GM23338 (cell line): ENCODE measurements around the gene PBX3. TPM values are rescaled to one million over a fixed set of nuclear protein-coding genes. Genes with fewer than 3 reads are reported as not detected.

ENCODE experiments used
- ATAC-seq: fragments of 200-7000 bp; cut with Tn5 transposase; 3 replicates; pipeline ENCODE4 v1.9.1; 2020
- DNase-seq: peaks from one replicate; pipeline ENCODE4 v3.0.0-alpha.2; 2015; ENCODE audit warnings: low spot score
- H2AFZ ChIP-seq: fragments of 200-600 bp; sonication (generic); 2 replicates; pipeline ENCODE4 v1.8.0; 2016; ENCODE audit warnings: antibody characterized with exemption, mild to moderate bottlenecking, moderate library complexity
- H3F3A ChIP-seq: fragments of 200-600 bp; sonication (generic); replicated peaks from 2 replicates; pipeline ENCODE4 v1.8.0; 2017; ENCODE audit warnings: antibody characterized with exemption, mixed run types, low read depth
- H3K27ac ChIP-seq: fragments of 200-600 bp; sonication (generic); 2 replicates; pipeline ENCODE4 v1.6.1; 2016; ENCODE audit warnings: low read depth
- H3K27me3 ChIP-seq: fragments of 200-600 bp; sonication (generic); 2 replicates; pipeline ENCODE4 v1.8.0; 2016; ENCODE audit warnings: mild to moderate bottlenecking, mixed run types, moderate library complexity; ENCODE audit not compliant: insufficient read depth
- H3K36me3 ChIP-seq: fragments of 200-600 bp; sonication (generic); 2 replicates; pipeline ENCODE4 v1.8.0; 2016; ENCODE audit warnings: mild to moderate bottlenecking; ENCODE audit not compliant: insufficient read depth
- H3K4me1 ChIP-seq: fragments of 200-600 bp; sonication (generic); 2 replicates; pipeline ENCODE4 v1.8.0; 2016; ENCODE audit warnings: mild to moderate bottlenecking, moderate library complexity; ENCODE audit not compliant: insufficient read depth
- H3K4me2 ChIP-seq: fragments of 200-600 bp; sonication (generic); 2 replicates; pipeline ENCODE4 v1.7.1; 2017; ENCODE audit warnings: mixed run types
- H3K4me3 ChIP-seq: fragments of 200-600 bp; sonication (generic); 2 replicates; pipeline ENCODE4 v1.6.1; 2016; ENCODE audit warnings: mixed run types
- H3K79me2 ChIP-seq: fragments of 200-600 bp; sonication (generic); replicated peaks from 2 replicates; pipeline ENCODE4 v1.8.0; 2017; ENCODE audit warnings: mild to moderate bottlenecking; ENCODE audit not compliant: insufficient read depth
- H3K9me2 ChIP-seq: fragments of 200-600 bp; sonication (generic); 2 replicates; pipeline ENCODE4 v1.8.0; 2017; ENCODE audit not compliant: insufficient read depth
- H4K20me1 ChIP-seq: fragments of 200-600 bp; sonication (generic); replicated peaks from 2 replicates; pipeline ENCODE4 v1.8.0; 2017; ENCODE audit warnings: mild to moderate bottlenecking; ENCODE audit not compliant: insufficient read depth
- H3K27ac Mint-ChIP-seq: 2 replicates; pipeline ENCODE4 v1.8.0; 2020; ENCODE audit warnings: inconsistent platforms, mild to moderate bottlenecking, moderate library complexity, mixed read lengths
- H3K27me3 Mint-ChIP-seq: 3 replicates; pipeline ENCODE4 v1.8.0; 2022; ENCODE audit warnings: low read depth, mild to moderate bottlenecking, moderate library complexity, mixed read lengths, inconsistent platforms; ENCODE audit not compliant: insufficient read depth, poor library complexity
- H3K36me3 Mint-ChIP-seq: 3 replicates; pipeline ENCODE4 v1.8.0; 2021; ENCODE audit warnings: low read depth, mild to moderate bottlenecking, inconsistent platforms, moderate library complexity, mixed read lengths
- H3K4me1 Mint-ChIP-seq: 3 replicates; pipeline ENCODE4 v1.8.0; 2020; ENCODE audit warnings: mild to moderate bottlenecking, inconsistent platforms, mixed read lengths
- H3K4me3 Mint-ChIP-seq: 3 replicates; pipeline ENCODE4 v1.8.0; 2021; ENCODE audit warnings: moderate library complexity, mild to moderate bottlenecking, inconsistent platforms, mixed read lengths
- H3K9me3 Mint-ChIP-seq: 3 replicates; pipeline ENCODE4 v1.8.0; 2020; ENCODE audit warnings: moderate library complexity, mild to moderate bottlenecking, inconsistent platforms, mixed read lengths
- CREB1 ChIP-seq: fragments of 250-450 bp; sonication (Bioruptor Pico); IDR thresholded peaks from 2 replicates; pipeline ENCODE4 v1.5.0; 2020; ENCODE audit warnings: low read depth, mild to moderate bottlenecking, moderate library complexity
- EZH2 ChIP-seq: fragments of 200-600 bp; sonication (generic); IDR thresholded peaks from one replicate; pipeline ENCODE4 v1.8.0; 2017; ENCODE audit warnings: antibody characterized with exemption, mild to moderate bottlenecking, low read depth; ENCODE audit not compliant: unreplicated experiment
- EZH2phosphoT487 ChIP-seq: fragments of 200-600 bp; sonication (generic); IDR thresholded peaks from one replicate; pipeline ENCODE4 v1.8.1; 2018; ENCODE audit warnings: antibody characterized with exemption; ENCODE audit not compliant: unreplicated experiment
- JUNB ChIP-seq: IDR thresholded peaks from one replicate; pipeline ENCODE4 v1.6.1; 2016; ENCODE audit warnings: antibody characterized with exemption; ENCODE audit not compliant: unreplicated experiment
- NANOG ChIP-seq: IDR thresholded peaks from 2 replicates; pipeline ENCODE4 v1.6.1; 2016; ENCODE audit warnings: antibody characterized with exemption, borderline replicate concordance
- POLR2AphosphoS5 ChIP-seq: IDR thresholded peaks from 2 replicates; pipeline ENCODE4 v1.6.1; 2016; ENCODE audit warnings: antibody characterized with exemption, low read depth
- STAT1 ChIP-seq: IDR thresholded peaks from one replicate; pipeline ENCODE4 v1.6.1; 2016; ENCODE audit warnings: antibody characterized with exemption; ENCODE audit not compliant: unreplicated experiment
- ZNF114 ChIP-seq: fragments of 250-450 bp; sonication (Bioruptor Pico); IDR thresholded peaks from 2 replicates; pipeline ENCODE4 v1.5.0; 2020; ENCODE audit warnings: mild to moderate bottlenecking, moderate library complexity
- ZNF331 ChIP-seq: fragments of 250-450 bp; sonication (Bioruptor Pico); IDR thresholded peaks from 2 replicates; pipeline ENCODE4 v1.5.0; 2020; ENCODE audit warnings: low read depth, mild to moderate bottlenecking, moderate library complexity
- polyA plus RNA-seq: library from polyadenylated mRNA; unstranded; fragments of >200 nt; fragmentation: Nextera tagmentation; extraction: Ambion mirVana; gene quantifications from 2 replicates; pipeline ENCODE4 v1.2.1, GENCODE V29; 2016
- total RNA-seq: library from RNA; depleted of rRNA; stranded (reverse); fragments of >200 nt; shearing (Covaris generic); gene quantifications from 2 replicates; pipeline ENCODE4 v1.2.3, GENCODE V29; 2014
- TF ChIP-seq, protein P1 (sequence below): fragments of 250-450 bp; sonication (Bioruptor Pico); IDR thresholded peaks from 2 replicates; pipeline ENCODE4 v1.5.0; 2020; ENCODE audit warnings: mild to moderate bottlenecking, moderate library complexity
- TF ChIP-seq, protein P2 (sequence below): IDR thresholded peaks from 2 replicates; pipeline ENCODE4 v1.6.1; 2016; ENCODE audit warnings: antibody characterized with exemption
- TF ChIP-seq, protein P3 (sequence below), 2 experiments: fragments of 200-600 bp in 1 of 2; sonication (generic) in 1 of 2; conservative IDR thresholded peaks; 2 replicates each; pipeline versions ENCODE4 v1.5.1 to v1.6.1; 2016 to 2017; ENCODE audit warnings: antibody characterized with exemption in 2 of 2, low read depth in 2 of 2, mild to moderate bottlenecking in 2 of 2, moderate library complexity in 1 of 2

PBX3 gene
- total and polyA plus RNA-seq, 2 experiments from 2014 or later = 28.9 to 50.5 TPM

DNA sequence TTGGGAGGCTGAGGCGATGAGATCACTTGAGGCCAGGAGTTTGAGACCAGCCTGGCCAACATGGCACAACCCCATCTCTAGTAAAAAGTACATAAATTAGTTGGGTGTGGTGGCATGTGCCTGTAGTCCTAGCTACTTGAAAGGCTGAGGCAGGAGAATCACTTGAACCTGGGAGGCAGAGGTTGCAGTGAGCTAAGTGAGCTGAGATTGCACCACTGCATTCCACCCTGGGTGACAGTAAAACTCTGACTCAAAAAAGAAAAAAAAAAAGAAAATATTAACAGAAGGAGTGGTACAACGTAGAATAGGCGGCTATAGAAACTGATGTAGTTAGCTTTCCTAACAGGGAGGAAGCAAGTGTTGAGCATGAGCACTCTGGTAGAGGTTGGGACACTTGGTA, 59.9 kb downstream of the PBX3 start (continued):
- TF ChIP-seq, protein P1, sequence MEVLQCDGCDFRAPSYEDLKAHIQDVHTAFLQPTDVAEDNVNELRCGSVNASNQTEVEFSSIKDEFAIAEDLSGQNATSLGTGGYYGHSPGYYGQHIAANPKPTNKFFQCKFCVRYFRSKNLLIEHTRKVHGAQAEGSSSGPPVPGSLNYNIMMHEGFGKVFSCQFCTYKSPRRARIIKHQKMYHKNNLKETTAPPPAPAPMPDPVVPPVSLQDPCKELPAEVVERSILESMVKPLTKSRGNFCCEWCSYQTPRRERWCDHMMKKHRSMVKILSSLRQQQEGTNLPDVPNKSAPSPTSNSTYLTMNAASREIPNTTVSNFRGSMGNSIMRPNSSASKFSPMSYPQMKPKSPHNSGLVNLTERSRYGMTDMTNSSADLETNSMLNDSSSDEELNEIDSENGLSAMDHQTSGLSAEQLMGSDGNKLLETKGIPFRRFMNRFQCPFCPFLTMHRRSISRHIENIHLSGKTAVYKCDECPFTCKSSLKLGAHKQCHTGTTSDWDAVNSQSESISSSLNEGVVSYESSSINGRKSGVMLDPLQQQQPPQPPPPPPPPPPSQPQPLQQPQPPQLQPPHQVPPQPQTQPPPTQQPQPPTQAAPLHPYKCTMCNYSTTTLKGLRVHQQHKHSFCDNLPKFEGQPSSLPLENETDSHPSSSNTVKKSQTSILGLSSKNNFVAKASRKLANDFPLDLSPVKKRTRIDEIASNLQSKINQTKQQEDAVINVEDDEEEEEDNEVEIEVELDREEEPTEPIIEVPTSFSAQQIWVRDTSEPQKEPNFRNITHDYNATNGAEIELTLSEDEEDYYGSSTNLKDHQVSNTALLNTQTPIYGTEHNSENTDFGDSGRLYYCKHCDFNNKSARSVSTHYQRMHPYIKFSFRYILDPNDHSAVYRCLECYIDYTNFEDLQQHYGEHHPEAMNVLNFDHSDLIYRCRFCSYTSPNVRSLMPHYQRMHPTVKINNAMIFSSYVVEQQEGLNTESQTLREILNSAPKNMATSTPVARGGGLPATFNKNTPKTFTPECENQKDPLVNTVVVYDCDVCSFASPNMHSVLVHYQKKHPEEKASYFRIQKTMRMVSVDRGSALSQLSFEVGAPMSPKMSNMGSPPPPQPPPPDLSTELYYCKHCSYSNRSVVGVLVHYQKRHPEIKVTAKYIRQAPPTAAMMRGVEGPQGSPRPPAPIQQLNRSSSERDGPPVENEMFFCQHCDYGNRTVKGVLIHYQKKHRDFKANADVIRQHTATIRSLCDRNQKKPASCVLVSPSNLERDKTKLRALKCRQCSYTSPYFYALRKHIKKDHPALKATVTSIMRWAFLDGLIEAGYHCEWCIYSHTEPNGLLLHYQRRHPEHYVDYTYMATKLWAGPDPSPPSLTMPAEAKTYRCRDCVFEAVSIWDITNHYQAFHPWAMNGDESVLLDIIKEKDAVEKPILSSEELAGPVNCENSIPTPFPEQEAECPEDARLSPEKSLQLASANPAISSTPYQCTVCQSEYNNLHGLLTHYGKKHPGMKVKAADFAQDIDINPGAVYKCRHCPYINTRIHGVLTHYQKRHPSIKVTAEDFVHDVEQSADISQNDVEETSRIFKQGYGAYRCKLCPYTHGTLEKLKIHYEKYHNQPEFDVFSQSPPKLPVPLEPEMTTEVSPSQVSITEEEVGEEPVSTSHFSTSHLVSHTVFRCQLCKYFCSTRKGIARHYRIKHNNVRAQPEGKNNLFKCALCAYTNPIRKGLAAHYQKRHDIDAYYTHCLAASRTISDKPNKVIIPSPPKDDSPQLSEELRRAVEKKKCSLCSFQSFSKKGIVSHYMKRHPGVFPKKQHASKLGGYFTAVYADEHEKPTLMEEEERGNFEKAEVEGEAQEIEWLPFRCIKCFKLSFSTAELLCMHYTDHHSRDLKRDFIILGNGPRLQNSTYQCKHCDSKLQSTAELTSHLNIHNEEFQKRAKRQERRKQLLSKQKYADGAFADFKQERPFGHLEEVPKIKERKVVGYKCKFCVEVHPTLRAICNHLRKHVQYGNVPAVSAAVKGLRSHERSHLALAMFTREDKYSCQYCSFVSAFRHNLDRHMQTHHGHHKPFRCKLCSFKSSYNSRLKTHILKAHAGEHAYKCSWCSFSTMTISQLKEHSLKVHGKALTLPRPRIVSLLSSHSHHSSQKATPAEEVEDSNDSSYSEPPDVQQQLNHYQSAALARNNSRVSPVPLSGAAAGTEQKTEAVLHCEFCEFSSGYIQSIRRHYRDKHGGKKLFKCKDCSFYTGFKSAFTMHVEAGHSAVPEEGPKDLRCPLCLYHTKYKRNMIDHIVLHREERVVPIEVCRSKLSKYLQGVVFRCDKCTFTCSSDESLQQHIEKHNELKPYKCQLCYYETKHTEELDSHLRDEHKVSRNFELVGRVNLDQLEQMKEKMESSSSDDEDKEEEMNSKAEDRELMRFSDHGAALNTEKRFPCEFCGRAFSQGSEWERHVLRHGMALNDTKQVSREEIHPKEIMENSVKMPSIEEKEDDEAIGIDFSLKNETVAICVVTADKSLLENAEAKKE (CRISPR knock-in tag) = no peak
- TF ChIP-seq ZNF331 (CRISPR knock-in tag) = no peak
- TF ChIP-seq EZH2 = no peak

DNA sequence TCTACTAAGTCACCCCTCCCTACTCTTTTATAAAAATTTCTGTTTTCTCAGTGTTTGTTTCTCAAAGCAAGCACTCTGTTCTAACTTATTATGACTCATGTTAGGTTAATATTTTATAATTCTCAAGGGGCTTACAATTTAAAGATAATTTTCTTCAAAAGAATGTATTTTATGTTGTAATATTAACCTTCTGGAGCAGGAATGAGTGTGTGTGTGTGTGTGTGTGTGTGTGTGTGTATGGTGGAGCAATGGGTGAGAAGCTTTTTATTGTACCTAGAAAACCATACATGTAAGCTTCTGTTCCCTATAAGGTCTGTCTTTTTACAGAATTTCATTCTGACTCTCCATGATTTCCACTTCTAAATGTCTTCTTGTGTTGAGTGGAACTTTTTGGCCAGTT, 63.0 kb downstream of the PBX3 start:
- Mint-ChIP-seq H3K27me3 (no peaks in the 10 kb centered on the region), H3K4me1 (peaks cover 10% of the 10 kb centered on the region; the same call in 2 of the 3 replicates), H3K9me3 (no peaks in the 10 kb centered on the region), H3K27ac (no peak overlapping the region), H3K36me3 (no peaks in the 10 kb centered on the region), H3K4me3 (no peak overlapping the region)
- peaks cover 3% of the 10 kb centered on the region; the same call in 1 of the 2 replicates for H4K20me1 ChIP-seq
- ATAC-seq (no peak), DNase-seq (no peak)
- no peak overlapping the region for H3K4me2 ChIP-seq
- H2AFZ ChIP-seq = no peak overlapping the region
- peaks cover under 1% of the 10 kb centered on the region for H3K4me1 ChIP-seq
- no peaks in the 10 kb centered on the region for H3K36me3 ChIP-seq
- no peaks in the 10 kb centered on the region for H3K9me2 ChIP-seq
- H3K79me2 ChIP-seq = peaks cover 65% of the 10 kb centered on the region
- no peak overlapping the region for H3K4me3 ChIP-seq
- H3K27me3 ChIP-seq = no peaks in the 10 kb centered on the region
- no peak overlapping the region for H3K27ac ChIP-seq
- H3F3A ChIP-seq = no peaks in the 10 kb centered on the region
- TF ChIP-seq EZH2 (no peak), STAT1 (no peak), ZNF114 (no peak), ZNF331 (CRISPR knock-in tag) (no peak), JUNB (no peak), EZH2phosphoT487 (no peak), NANOG (no peak), POLR2AphosphoS5 (no peak), CREB1 (no peak)
- TF ChIP-seq, protein P2, sequence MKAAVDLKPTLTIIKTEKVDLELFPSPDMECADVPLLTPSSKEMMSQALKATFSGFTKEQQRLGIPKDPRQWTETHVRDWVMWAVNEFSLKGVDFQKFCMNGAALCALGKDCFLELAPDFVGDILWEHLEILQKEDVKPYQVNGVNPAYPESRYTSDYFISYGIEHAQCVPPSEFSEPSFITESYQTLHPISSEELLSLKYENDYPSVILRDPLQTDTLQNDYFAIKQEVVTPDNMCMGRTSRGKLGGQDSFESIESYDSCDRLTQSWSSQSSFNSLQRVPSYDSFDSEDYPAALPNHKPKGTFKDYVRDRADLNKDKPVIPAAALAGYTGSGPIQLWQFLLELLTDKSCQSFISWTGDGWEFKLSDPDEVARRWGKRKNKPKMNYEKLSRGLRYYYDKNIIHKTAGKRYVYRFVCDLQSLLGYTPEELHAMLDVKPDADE = no peak
- TF ChIP-seq, protein P3, sequence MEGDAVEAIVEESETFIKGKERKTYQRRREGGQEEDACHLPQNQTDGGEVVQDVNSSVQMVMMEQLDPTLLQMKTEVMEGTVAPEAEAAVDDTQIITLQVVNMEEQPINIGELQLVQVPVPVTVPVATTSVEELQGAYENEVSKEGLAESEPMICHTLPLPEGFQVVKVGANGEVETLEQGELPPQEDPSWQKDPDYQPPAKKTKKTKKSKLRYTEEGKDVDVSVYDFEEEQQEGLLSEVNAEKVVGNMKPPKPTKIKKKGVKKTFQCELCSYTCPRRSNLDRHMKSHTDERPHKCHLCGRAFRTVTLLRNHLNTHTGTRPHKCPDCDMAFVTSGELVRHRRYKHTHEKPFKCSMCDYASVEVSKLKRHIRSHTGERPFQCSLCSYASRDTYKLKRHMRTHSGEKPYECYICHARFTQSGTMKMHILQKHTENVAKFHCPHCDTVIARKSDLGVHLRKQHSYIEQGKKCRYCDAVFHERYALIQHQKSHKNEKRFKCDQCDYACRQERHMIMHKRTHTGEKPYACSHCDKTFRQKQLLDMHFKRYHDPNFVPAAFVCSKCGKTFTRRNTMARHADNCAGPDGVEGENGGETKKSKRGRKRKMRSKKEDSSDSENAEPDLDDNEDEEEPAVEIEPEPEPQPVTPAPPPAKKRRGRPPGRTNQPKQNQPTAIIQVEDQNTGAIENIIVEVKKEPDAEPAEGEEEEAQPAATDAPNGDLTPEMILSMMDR (conservative IDR thresholded peaks at IDR 0.05; ENCODE audit: low read depth in 2 of 2) = no peak
